ENCODE results near the gene CDK5RAP1.

Gene CDK5RAP1

DNA sequence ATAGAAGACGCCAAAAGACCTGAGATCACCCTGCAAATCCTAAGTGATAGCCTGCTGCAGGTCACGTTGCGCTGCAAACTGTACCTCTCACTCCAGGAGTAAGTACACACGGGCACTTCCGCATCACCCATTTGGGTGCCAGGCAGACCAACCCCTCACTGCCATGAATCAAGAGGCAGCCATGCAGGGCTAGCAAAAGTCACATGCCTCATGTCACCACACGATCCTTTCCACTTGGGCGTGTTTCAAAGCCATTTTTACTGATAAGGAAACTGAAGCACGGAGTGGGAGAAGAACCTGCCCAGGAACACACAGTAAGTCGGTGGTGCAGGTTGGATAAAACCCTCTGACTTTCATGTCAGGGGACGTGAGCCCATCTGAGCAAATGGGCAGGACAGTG lies 81.3 kb downstream of the CDK5RAP1 start:
- TF ChIP-seq, protein P1, sequence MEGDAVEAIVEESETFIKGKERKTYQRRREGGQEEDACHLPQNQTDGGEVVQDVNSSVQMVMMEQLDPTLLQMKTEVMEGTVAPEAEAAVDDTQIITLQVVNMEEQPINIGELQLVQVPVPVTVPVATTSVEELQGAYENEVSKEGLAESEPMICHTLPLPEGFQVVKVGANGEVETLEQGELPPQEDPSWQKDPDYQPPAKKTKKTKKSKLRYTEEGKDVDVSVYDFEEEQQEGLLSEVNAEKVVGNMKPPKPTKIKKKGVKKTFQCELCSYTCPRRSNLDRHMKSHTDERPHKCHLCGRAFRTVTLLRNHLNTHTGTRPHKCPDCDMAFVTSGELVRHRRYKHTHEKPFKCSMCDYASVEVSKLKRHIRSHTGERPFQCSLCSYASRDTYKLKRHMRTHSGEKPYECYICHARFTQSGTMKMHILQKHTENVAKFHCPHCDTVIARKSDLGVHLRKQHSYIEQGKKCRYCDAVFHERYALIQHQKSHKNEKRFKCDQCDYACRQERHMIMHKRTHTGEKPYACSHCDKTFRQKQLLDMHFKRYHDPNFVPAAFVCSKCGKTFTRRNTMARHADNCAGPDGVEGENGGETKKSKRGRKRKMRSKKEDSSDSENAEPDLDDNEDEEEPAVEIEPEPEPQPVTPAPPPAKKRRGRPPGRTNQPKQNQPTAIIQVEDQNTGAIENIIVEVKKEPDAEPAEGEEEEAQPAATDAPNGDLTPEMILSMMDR (IDR thresholded peaks at IDR 0.05; ENCODE audit: low read length, missing control alignments), result no peak
- no peak overlapping the region for H3K4me3 ChIP-seq (replicated peaks; ENCODE audit: low read depth, low read length)
- DNase-seq (ENCODE audit: low read depth), result no peak

DNA sequence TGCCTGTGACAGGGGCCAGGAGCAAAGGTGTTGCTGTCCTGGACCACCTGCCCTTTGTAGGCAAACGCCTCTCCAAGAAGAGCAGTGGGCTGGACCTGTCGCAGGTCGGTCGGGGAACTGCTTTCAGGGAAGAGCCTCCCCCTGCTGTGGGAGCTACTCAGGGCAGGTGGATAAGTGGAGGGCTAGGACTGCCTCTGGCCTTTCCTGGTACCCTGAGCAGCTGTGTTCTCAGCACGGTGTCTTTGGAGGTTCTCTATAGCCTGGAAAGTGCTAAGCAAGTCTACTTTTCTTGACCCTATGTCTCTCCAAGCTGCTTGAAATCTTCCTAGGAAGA lies 83.3 kb downstream of the CDK5RAP1 start:
- TF ChIP-seq, protein P1 (IDR thresholded peaks at IDR 0.05; ENCODE audit: low read length, missing control alignments), result no peak
- H3K4me3 ChIP-seq (replicated peaks; ENCODE audit: low read depth, low read length), result no peak overlapping the region
- no peak for DNase-seq (ENCODE audit: low read depth)

DNA sequence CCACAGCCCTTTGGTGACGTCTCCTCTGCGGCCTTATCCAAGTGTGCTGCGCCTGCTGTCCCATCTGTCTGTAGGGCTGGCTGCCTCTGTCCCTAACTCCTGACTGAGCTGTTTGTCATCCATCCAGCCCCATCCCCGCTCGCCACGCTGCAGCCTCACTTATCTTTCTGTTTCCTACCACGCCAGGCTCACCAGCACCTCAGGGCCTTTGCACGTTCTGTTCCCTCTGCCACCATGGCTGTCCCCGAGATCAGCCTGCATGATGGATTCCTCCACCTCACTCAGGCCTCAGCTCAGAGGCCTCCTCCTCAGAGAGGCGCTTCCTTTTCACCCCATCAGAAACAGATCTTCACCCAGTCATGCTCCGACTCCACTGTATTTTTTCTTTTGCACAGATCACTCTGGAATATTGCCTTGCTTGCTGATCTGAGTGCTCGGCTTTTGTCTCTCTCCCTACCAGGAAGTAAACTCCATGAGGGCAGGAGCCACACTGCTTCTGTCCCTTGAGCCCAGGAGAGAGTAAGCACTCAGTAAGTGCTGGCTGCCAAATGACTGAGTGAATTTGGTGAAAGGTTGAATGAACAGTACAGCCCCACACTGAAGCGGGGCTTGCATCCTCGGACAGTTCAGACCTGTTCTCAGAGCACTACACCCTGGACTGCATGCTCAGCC lies 83.8 kb downstream of the CDK5RAP1 start:
- DNase-seq (ENCODE audit: low read depth), result no peak
- TF ChIP-seq, protein P1 (IDR thresholded peaks at IDR 0.05; ENCODE audit: low read length, missing control alignments), result no peak

DNA sequence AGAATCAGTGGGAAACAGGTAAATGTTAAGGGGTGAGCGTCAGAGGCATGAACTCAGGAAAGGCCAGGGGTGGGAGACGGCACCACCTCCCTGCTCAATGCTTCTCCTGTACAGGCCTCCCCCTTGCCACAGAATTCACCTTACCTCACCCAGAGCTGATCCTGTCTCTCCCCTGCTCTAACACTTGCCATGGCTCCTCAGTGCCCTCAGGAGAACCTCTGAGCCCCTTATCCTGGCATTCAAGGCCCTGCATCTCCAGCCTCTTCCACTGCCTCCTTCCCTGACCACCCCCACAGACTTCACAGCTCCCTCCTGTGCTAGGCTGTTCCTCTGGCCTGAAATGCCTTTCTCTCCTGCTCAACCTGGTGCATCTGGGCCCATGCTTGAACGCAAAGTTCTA lies 84.4 kb downstream of the CDK5RAP1 start:
- TF ChIP-seq, protein P1 (IDR thresholded peaks at IDR 0.05; ENCODE audit: low read length, missing control alignments), result no peak
- DNase-seq (ENCODE audit: low read depth), result no peak
- H3K4me3 ChIP-seq (replicated peaks; ENCODE audit: low read depth, low read length), result no peak overlapping the region

More for the DNA sequence above, 83.8 kb downstream of the CDK5RAP1 start:
- H3K4me3 ChIP-seq (replicated peaks; ENCODE audit: low read depth, low read length), result no peak overlapping the region

DNA sequence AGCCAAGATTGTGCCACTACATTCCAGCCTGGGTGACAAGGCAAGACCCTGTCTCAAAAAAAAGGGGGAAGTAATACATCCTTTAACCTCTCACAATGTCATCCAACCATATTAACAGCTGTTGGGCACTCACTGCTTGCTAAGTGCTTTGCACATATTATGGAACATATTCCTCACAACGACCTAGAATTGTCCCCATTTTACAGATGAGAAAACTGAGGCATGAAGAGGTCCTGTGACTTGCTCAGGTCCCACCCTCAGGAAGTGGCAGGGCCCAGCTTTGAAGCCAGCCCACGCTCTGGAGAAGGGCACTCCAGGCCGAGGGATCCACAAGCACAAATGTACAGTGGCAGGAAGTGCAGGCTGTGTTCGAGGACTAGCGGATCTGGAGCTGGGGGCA lies 85.0 kb downstream of the CDK5RAP1 start:
- H3K4me3 ChIP-seq (replicated peaks; ENCODE audit: low read depth, low read length), result no peak overlapping the region
- no peak for DNase-seq (ENCODE audit: low read depth)
- TF ChIP-seq, protein P1 (IDR thresholded peaks at IDR 0.05; ENCODE audit: low read length, missing control alignments), result no peak

DNA sequence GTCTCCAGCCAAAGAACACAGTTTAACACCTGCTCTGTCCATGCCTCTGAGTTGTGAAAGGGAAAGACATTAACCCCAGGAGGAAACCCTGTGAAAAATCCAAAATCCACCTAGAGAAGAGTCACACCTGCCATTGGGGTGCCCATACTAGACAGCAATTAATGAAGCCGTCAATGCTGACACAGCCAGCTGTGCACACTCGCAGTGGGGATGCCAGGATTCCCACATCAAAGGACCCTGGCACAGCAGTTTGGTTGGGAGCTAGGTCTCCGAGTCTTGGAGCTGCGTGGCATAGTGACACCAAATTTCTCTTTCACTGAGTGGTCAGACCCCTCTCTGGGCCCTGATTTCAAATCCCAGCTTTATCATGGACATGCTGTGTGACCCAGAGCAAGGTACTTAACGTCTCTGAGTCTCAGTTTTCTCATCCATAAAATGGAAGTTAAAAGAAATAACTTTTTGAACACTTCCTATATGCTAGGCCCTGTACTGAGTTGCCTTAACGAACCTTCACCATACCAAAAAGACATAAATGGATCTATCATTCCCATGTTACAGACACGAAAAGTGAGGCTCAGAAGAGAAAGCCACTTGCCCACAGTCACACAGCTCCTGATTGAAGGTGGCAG lies 87.5 kb downstream of the CDK5RAP1 start:
- TF ChIP-seq, protein P1 (IDR thresholded peaks at IDR 0.05; ENCODE audit: low read length, missing control alignments), result no peak
- H3K4me3 ChIP-seq (replicated peaks; ENCODE audit: low read depth, low read length), result no peak overlapping the region
- DNase-seq (ENCODE audit: low read depth), result no peak

DNA sequence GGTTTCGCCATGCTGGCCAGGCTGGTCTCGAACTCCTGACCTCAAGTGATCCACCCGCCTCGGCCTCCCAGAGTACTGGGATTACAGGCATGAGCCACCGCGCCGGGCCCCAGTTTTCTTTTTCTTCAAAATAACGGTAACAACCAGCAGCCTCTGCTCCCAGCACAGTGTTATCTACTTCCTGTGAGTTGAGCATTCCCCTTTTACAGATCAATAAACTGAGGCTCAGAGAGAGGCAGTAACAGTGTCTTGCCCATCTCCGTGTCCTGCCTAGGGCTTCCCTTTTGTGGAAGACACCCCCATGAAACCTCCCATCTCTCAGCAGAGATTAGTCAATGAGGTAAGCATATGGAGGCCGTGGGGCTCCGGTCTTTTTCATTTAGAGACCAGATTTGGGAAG lies 88.7 kb downstream of the CDK5RAP1 start:
- TF ChIP-seq, protein P1 (IDR thresholded peaks at IDR 0.05; ENCODE audit: low read length, missing control alignments), result no peak

More for the DNA sequence above, 88.7 kb downstream of the CDK5RAP1 start:
- no peak overlapping the region for H3K4me3 ChIP-seq (replicated peaks; ENCODE audit: low read depth, low read length)
- no peak for DNase-seq (ENCODE audit: low read depth)
